HFFc6 (cell line): ENCODE data around the gene TNPO2. TPM values are rescaled to one million over a fixed set of nuclear protein-coding genes. Genes with fewer than 3 reads are reported as not detected.

Source experiments
- DNase-seq: peaks from one replicate; pipeline ENCODE4 v3.0.0-alpha.2; 2018
- H3K27ac Mint-ChIP-seq: 2 replicates; pipeline ENCODE4 v1.8.0; 2020; ENCODE audit warnings: mild to moderate bottlenecking, mixed read lengths
- H3K27me3 Mint-ChIP-seq: 2 replicates; pipeline ENCODE4 v1.8.0; 2021; ENCODE audit warnings: mild to moderate bottlenecking, moderate library complexity, mixed read lengths; ENCODE audit not compliant: insufficient read depth
- H3K36me3 Mint-ChIP-seq: 2 replicates; pipeline ENCODE4 v1.8.0; 2021; ENCODE audit warnings: low read depth, mixed read lengths
- H3K4me1 Mint-ChIP-seq: 2 replicates; pipeline ENCODE4 v1.8.0; 2020; ENCODE audit warnings: low read depth, mixed read lengths
- H3K4me3 Mint-ChIP-seq: 2 replicates; pipeline ENCODE4 v1.8.0; 2020; ENCODE audit warnings: mild to moderate bottlenecking, moderate library complexity, mixed read lengths
- H3K9me3 Mint-ChIP-seq: 2 replicates; pipeline ENCODE4 v1.8.0; 2020; ENCODE audit warnings: mild to moderate bottlenecking, mixed read lengths
- total RNA-seq, 6 experiments: library from RNA; stranded (reverse); fragmentation: NEBNext Ultra II Directional; extraction: Animal tissue kit (Norgen Biotek cat#: 25700); gene quantifications; 2 replicates in 1 of 6; 3 replicates in 5 of 6; pipeline ENCODE4 v1.2.3, GENCODE V29; 2021
- TF ChIP-seq, protein P1 (sequence below): fragments of 200-600 bp; sonication (generic); IDR thresholded peaks from 2 replicates; pipeline ENCODE4 v1.5.0; 2021; ENCODE audit warnings: antibody characterized with exemption, mild to moderate bottlenecking

TNPO2 gene
- total RNA-seq, 6 experiments from 2014 or later: 56.8 to 78.7 (median 66.0) TPM

DNA sequence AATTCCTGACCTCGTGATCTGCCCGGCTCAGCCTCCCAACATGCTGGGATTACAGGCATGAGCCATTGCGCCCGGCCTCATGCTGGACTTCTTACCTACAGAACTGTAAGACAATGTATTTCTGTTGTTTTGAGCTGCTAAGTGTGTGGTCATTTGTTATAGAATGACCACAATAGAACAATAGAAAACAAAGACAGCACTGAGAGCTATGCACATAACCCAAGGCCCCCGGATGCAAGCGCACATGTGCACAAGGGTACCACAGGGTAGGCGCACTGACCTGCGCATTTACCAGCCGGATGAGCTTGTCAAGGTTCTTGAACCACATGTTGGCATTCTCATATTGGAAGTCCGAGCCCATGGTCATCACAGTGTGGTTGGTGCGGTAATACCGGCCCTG lies 62.8 kb downstream of the TNPO2 start:
- Mint-ChIP-seq H3K27me3 (no peaks in the 10 kb centered on the region), H3K36me3 (peaks cover 13% of the 10 kb centered on the region), H3K4me3 (no peak overlapping the region), H3K27ac (no peak overlapping the region), H3K4me1 (peaks cover 5% of the 10 kb centered on the region), H3K9me3 (no peaks in the 10 kb centered on the region)
- DNase-seq: no peak
- TF ChIP-seq, protein P1, sequence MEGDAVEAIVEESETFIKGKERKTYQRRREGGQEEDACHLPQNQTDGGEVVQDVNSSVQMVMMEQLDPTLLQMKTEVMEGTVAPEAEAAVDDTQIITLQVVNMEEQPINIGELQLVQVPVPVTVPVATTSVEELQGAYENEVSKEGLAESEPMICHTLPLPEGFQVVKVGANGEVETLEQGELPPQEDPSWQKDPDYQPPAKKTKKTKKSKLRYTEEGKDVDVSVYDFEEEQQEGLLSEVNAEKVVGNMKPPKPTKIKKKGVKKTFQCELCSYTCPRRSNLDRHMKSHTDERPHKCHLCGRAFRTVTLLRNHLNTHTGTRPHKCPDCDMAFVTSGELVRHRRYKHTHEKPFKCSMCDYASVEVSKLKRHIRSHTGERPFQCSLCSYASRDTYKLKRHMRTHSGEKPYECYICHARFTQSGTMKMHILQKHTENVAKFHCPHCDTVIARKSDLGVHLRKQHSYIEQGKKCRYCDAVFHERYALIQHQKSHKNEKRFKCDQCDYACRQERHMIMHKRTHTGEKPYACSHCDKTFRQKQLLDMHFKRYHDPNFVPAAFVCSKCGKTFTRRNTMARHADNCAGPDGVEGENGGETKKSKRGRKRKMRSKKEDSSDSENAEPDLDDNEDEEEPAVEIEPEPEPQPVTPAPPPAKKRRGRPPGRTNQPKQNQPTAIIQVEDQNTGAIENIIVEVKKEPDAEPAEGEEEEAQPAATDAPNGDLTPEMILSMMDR: no peak

DNA sequence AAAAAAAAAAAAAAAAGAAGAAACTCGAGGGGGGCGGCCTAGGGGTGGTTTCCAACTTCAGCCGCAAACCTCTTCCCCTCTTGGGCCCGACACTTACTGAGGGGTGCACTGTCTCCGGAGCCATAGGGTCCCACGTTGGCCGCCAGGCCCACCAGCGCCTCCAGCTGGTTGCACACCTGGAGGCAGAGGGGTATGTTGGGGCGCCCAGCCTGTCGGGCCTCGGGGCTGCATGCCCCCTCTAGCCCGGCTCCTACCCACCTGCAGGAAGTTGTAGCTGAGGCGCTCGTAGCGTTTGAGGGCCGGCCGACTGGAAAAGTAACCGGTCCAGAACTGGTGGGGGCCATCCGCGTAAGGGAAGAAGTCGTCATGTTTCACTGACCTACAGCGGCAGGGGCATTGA lies 65.8 kb downstream of the TNPO2 start:
- TF ChIP-seq, protein P1: 0 out of 2 replicates have a peak, but pooled peaks have one; percentile 10
- Mint-ChIP-seq H3K36me3 (peaks cover 23% of the 10 kb centered on the region), H3K27me3 (no peaks in the 10 kb centered on the region), H3K4me3 (no peak overlapping the region), H3K4me1 (no peaks in the 10 kb centered on the region), H3K9me3 (no peaks in the 10 kb centered on the region), H3K27ac (no peak overlapping the region)
- no peak for DNase-seq

DNA sequence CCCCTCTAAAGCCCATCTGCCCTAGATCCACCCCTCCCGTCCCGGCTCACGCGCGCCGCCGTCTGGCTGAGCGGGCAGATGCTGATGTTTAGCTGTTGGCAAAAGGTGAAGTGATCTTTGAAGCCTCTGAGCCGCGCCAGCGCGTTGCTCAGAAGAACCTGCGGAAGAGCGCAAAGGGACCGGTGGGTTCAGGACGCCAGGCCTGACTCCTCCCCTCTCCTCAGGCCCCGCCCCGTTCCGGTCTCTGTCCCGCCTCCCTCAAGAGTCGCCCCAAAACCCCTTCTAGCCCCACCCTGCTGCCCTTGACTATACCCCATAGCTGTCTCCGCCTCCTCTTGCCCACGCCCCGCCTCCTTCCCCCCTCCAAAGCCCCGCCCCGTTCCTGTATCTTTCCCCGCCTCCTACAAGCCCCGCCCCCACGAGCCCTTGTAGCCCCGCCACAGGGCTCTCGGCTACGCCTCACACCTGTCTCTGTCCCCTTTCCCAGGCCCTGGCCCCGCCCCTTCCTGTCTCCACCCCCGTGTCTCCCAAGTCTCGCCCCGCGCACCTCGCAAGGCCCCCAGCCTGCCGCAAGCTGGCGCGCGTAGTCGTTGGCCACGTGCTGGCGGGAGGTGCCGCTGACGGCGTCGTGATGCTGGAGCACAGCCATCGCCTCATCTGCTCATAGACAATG lies 66.7 kb downstream of the TNPO2 start:
- H3K27me3 Mint-ChIP-seq: no peaks in the 10 kb centered on the region
- TF ChIP-seq, protein P1: no peak
- no peaks in the 10 kb centered on the region for H3K4me1 Mint-ChIP-seq
- DNase-seq: no peak
- no peak overlapping the region for H3K27ac Mint-ChIP-seq
- H3K9me3 Mint-ChIP-seq: no peaks in the 10 kb centered on the region
- H3K4me3 Mint-ChIP-seq: no peak overlapping the region
- H3K36me3 Mint-ChIP-seq: peaks cover 23% of the 10 kb centered on the region

DNA sequence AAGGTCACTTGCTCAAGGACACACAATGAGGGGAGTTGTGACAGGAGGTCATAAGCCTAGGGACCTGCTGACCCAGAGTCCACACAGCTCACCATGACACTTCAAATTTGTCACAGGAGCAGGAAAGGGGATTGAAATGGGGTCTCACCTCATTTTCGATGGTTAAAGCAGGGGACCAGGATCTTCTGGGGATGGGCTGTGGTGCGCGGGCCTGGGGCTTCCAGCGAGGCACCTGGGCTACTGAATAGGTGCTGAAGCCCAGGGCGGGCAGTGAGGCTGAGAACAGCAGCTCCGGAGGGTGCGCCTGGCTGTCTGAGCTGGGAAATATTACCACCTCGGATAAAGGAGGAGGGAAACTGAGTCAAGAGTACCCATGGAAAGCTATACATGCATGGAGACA lies 68.2 kb downstream of the TNPO2 start:
- no peak overlapping the region for H3K4me3 Mint-ChIP-seq

DNA sequence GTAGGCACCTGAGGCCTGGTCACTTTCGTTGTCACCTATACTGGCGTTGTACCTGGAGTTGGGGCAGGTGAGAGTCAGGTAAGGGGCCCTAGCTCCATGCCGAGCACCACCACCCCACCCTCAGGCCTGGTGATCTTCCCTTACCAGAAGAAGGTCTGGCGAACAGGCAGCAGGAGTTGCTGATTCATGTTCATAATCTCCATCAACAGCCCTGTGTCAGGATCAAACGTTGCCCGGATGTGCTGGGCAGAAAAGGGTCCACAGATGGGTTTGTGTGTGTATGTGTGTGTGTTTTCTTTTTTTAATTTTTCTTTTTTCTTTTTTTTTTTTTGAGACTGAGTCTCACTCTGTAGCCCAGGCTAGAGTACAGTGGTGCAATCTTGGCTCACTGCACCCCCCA lies 71.5 kb downstream of the TNPO2 start:
- no peaks in the 10 kb centered on the region for H3K27me3 Mint-ChIP-seq
- no peaks in the 10 kb centered on the region for H3K9me3 Mint-ChIP-seq
- TF ChIP-seq, protein P1: no peak
- H3K27ac Mint-ChIP-seq: no peak overlapping the region
- no peaks in the 10 kb centered on the region for H3K4me1 Mint-ChIP-seq
- no peak overlapping the region for H3K4me3 Mint-ChIP-seq
- no peak for DNase-seq
- H3K36me3 Mint-ChIP-seq: peaks cover 35% of the 10 kb centered on the region

More for the DNA sequence above, 68.2 kb downstream of the TNPO2 start:
- TF ChIP-seq, protein P1: no peak
- H3K27me3 Mint-ChIP-seq: no peaks in the 10 kb centered on the region
- H3K4me1 Mint-ChIP-seq: no peaks in the 10 kb centered on the region
- H3K27ac Mint-ChIP-seq: no peak overlapping the region
- H3K36me3 Mint-ChIP-seq: peaks cover 35% of the 10 kb centered on the region
- no peaks in the 10 kb centered on the region for H3K9me3 Mint-ChIP-seq
- DNase-seq: no peak
